ENCODE data around the gene HLA-DPB1.

The HLA-DPB1 gene

GRCh38 chr6:33103776-33104175 lies 28.0 kb downstream of the HLA-DPB1 start:
- no peak overlapping the region for H3K4me3 ChIP-seq (ENCODE audit: low read depth, low read length)
- peaks cover 86% of the 10 kb centered on the region for H3K27me3 ChIP-seq (ENCODE audit: insufficient read depth, low read length)
- H2AFZ ChIP-seq (ENCODE audit: low read length, unreplicated experiment) = no peak overlapping the region
- H3K4me1 ChIP-seq (ENCODE audit: control insufficient read depth, insufficient read depth, low read length, unreplicated experiment) = no peaks in the 10 kb centered on the region
- no peaks in the 10 kb centered on the region for H3K79me2 ChIP-seq (ENCODE audit: control insufficient read depth, insufficient read depth, low read length, unreplicated experiment)
- no peaks in the 10 kb centered on the region for H3K36me3 ChIP-seq (ENCODE audit: insufficient read depth, low read length)
- H3K27ac ChIP-seq (ENCODE audit: low read depth, low read length) = no peak overlapping the region

GRCh38 chr6:33104887-33105286 lies 29.1 kb downstream of the HLA-DPB1 start:
- no peak overlapping the region for H3K27ac ChIP-seq (ENCODE audit: low read depth, low read length)
- no peaks in the 10 kb centered on the region for H3K36me3 ChIP-seq (ENCODE audit: insufficient read depth, low read length)
- no peaks in the 10 kb centered on the region for H3K4me1 ChIP-seq (ENCODE audit: control insufficient read depth, insufficient read depth, low read length, unreplicated experiment)
- H3K79me2 ChIP-seq (ENCODE audit: control insufficient read depth, insufficient read depth, low read length, unreplicated experiment) = no peaks in the 10 kb centered on the region
- no peak overlapping the region for H2AFZ ChIP-seq (ENCODE audit: low read length, unreplicated experiment)
- peaks cover 85% of the 10 kb centered on the region for H3K27me3 ChIP-seq (ENCODE audit: insufficient read depth, low read length)
- no peak overlapping the region for H3K4me3 ChIP-seq (ENCODE audit: low read depth, low read length)

- H3K27ac ChIP-seq (ENCODE audit: low read depth, low read length) = no peak overlapping the region
- H3K79me2 ChIP-seq (ENCODE audit: control insufficient read depth, insufficient read depth, low read length, unreplicated experiment) = no peaks in the 10 kb centered on the region
- H3K27me3 ChIP-seq (ENCODE audit: insufficient read depth, low read length) = peaks cover 85% of the 10 kb centered on the region
- no peak overlapping the region for H2AFZ ChIP-seq (ENCODE audit: low read length, unreplicated experiment)
- H3K4me1 ChIP-seq (ENCODE audit: control insufficient read depth, insufficient read depth, low read length, unreplicated experiment) = no peaks in the 10 kb centered on the region
- no peaks in the 10 kb centered on the region for H3K36me3 ChIP-seq (ENCODE audit: insufficient read depth, low read length)
- no peak overlapping the region for H3K4me3 ChIP-seq (ENCODE audit: low read depth, low read length)
Observed at GRCh38 chr6:33105386-33105785, 29.6 kb downstream of the HLA-DPB1 start.

GRCh38 chr6:33105916-33106871 lies 30.4 kb downstream of the HLA-DPB1 start:
- Histone ChIP-seq H3K36me3 (ENCODE audit: insufficient read depth, low read length) (no peaks in the 10 kb centered on the region), H2AFZ (ENCODE audit: low read length, unreplicated experiment) (no peak overlapping the region), H3K27me3 (ENCODE audit: insufficient read depth, low read length) (peaks cover 86% of the 10 kb centered on the region)

GRCh38 chr6:33107641-33108040 lies 31.9 kb downstream of the HLA-DPB1 start:
- no peaks in the 10 kb centered on the region for H3K4me1 ChIP-seq (ENCODE audit: control insufficient read depth, insufficient read depth, low read length, unreplicated experiment)
- H3K36me3 ChIP-seq (ENCODE audit: insufficient read depth, low read length) = no peaks in the 10 kb centered on the region
- H3K27ac ChIP-seq (ENCODE audit: low read depth, low read length) = no peak overlapping the region
- H3K4me3 ChIP-seq (ENCODE audit: low read depth, low read length) = no peak overlapping the region
- H3K27me3 ChIP-seq (ENCODE audit: insufficient read depth, low read length) = peaks cover 88% of the 10 kb centered on the region
- no peak overlapping the region for H2AFZ ChIP-seq (ENCODE audit: low read length, unreplicated experiment)
- no peaks in the 10 kb centered on the region for H3K79me2 ChIP-seq (ENCODE audit: control insufficient read depth, insufficient read depth, low read length, unreplicated experiment)

More at GRCh38 chr6:33105916-33106871, 30.4 kb downstream of the HLA-DPB1 start:
- Histone ChIP-seq H3K4me3 (ENCODE audit: low read depth, low read length) (no peak overlapping the region), H3K27ac (ENCODE audit: low read depth, low read length) (no peak overlapping the region), H3K79me2 (ENCODE audit: control insufficient read depth, insufficient read depth, low read length, unreplicated experiment) (no peaks in the 10 kb centered on the region), H3K4me1 (ENCODE audit: control insufficient read depth, insufficient read depth, low read length, unreplicated experiment) (no peaks in the 10 kb centered on the region)

GRCh38 chr6:33108307-33108706 lies 32.5 kb downstream of the HLA-DPB1 start:
- Histone ChIP-seq H3K4me3 (ENCODE audit: low read depth, low read length) (no peak overlapping the region), H3K27me3 (ENCODE audit: insufficient read depth, low read length) (peaks cover 91% of the 10 kb centered on the region)

GRCh38 chr6:33112148-33112547 lies 36.4 kb downstream of the HLA-DPB1 start:
- H3K4me3 ChIP-seq (ENCODE audit: low read depth, low read length) = no peak overlapping the region
- H3K4me1 ChIP-seq (ENCODE audit: control insufficient read depth, insufficient read depth, low read length, unreplicated experiment) = no peaks in the 10 kb centered on the region
- H3K27me3 ChIP-seq (ENCODE audit: insufficient read depth, low read length) = peaks cover 98% of the 10 kb centered on the region
- H3K27ac ChIP-seq (ENCODE audit: low read depth, low read length) = no peak overlapping the region
- H3K79me2 ChIP-seq (ENCODE audit: control insufficient read depth, insufficient read depth, low read length, unreplicated experiment) = no peaks in the 10 kb centered on the region
- H3K36me3 ChIP-seq (ENCODE audit: insufficient read depth, low read length) = no peaks in the 10 kb centered on the region
- no peak overlapping the region for H2AFZ ChIP-seq (ENCODE audit: low read length, unreplicated experiment)

More at GRCh38 chr6:33108307-33108706, 32.5 kb downstream of the HLA-DPB1 start:
- Histone ChIP-seq H3K27ac (ENCODE audit: low read depth, low read length) (no peak overlapping the region), H3K4me1 (ENCODE audit: control insufficient read depth, insufficient read depth, low read length, unreplicated experiment) (no peaks in the 10 kb centered on the region), H3K79me2 (ENCODE audit: control insufficient read depth, insufficient read depth, low read length, unreplicated experiment) (no peaks in the 10 kb centered on the region), H2AFZ (ENCODE audit: low read length, unreplicated experiment) (no peak overlapping the region), H3K36me3 (ENCODE audit: insufficient read depth, low read length) (no peaks in the 10 kb centered on the region)

- no peaks in the 10 kb centered on the region for H3K36me3 ChIP-seq (ENCODE audit: insufficient read depth, low read length)
- peaks cover 91% of the 10 kb centered on the region for H3K27me3 ChIP-seq (ENCODE audit: insufficient read depth, low read length)
- H2AFZ ChIP-seq (ENCODE audit: low read length, unreplicated experiment) = no peak overlapping the region
- no peak overlapping the region for H3K27ac ChIP-seq (ENCODE audit: low read depth, low read length)
- H3K79me2 ChIP-seq (ENCODE audit: control insufficient read depth, insufficient read depth, low read length, unreplicated experiment) = no peaks in the 10 kb centered on the region
- no peaks in the 10 kb centered on the region for H3K4me1 ChIP-seq (ENCODE audit: control insufficient read depth, insufficient read depth, low read length, unreplicated experiment)
- H3K4me3 ChIP-seq (ENCODE audit: low read depth, low read length) = no peak overlapping the region
Observed at GRCh38 chr6:33113755-33114154, 38.0 kb downstream of the HLA-DPB1 start.

- H3K36me3 ChIP-seq (ENCODE audit: insufficient read depth, low read length) = no peaks in the 10 kb centered on the region
- no peaks in the 10 kb centered on the region for H3K4me1 ChIP-seq (ENCODE audit: control insufficient read depth, insufficient read depth, low read length, unreplicated experiment)
- H3K79me2 ChIP-seq (ENCODE audit: control insufficient read depth, insufficient read depth, low read length, unreplicated experiment) = no peaks in the 10 kb centered on the region
- H3K4me3 ChIP-seq (ENCODE audit: low read depth, low read length) = no peak overlapping the region
- no peak overlapping the region for H3K27ac ChIP-seq (ENCODE audit: low read depth, low read length)
- no peak overlapping the region for H2AFZ ChIP-seq (ENCODE audit: low read length, unreplicated experiment)
- H3K27me3 ChIP-seq (ENCODE audit: insufficient read depth, low read length) = peaks cover 88% of the 10 kb centered on the region
Observed at GRCh38 chr6:33114406-33114805, 38.6 kb downstream of the HLA-DPB1 start.

- Histone ChIP-seq H2AFZ (ENCODE audit: low read length, unreplicated experiment) (peak overlapping the region; percentile 2), H3K4me3 (ENCODE audit: low read depth, low read length) (no peak overlapping the region), H3K79me2 (ENCODE audit: control insufficient read depth, insufficient read depth, low read length, unreplicated experiment) (no peaks in the 10 kb centered on the region), H3K36me3 (ENCODE audit: insufficient read depth, low read length) (no peaks in the 10 kb centered on the region), H3K27ac (ENCODE audit: low read depth, low read length) (no peak overlapping the region), H3K27me3 (ENCODE audit: insufficient read depth, low read length) (peaks cover 86% of the 10 kb centered on the region), H3K4me1 (ENCODE audit: control insufficient read depth, insufficient read depth, low read length, unreplicated experiment) (no peaks in the 10 kb centered on the region)
Observed at GRCh38 chr6:33116417-33116816, 40.6 kb downstream of the HLA-DPB1 start.

All from ACC112 (cell line).